HepG2 (cell line): ENCODE data around the gene PLXNA4. TPM values are rescaled to one million over a fixed set of nuclear protein-coding genes. Genes with fewer than 3 reads are reported as not detected.

Experiments used
- ATAC-seq: fragments of 200-7000 bp; cut with Tn5 transposase; 3 replicates; pipeline ENCODE4 v1.9.1; 2020; ENCODE audit warnings: mild to moderate bottlenecking, moderate library complexity
- BruUV-seq: library from RNA; stranded (reverse); fragments of 400-500 nt; replicated peaks from 2 replicates; lab custom pipeline; 2021; lab: Mats Ljungman, UMichigan
- CTCF ChIA-PET: fragments of 300-600 bp; formaldehyde crosslinking; extraction: SDS; loops from one replicate; lab custom pipeline; 2021; ENCODE audit warnings: low total read pairs, inconsistent platforms, low intra/inter-chr PET ratio; lab: Yijun Ruan, JAX
- POLR2A ChIA-PET: fragments of 350-600 bp; sonication (Branson Sonifier 250); formaldehyde crosslinking; loops from one replicate; lab custom pipeline; 2020; ENCODE audit warnings: antibody characterized with exemption, inconsistent platforms; lab: Yijun Ruan, JAX
- DNase-seq: peaks from one replicate; pipeline ENCODE4 v3.0.0-alpha.2; 2015; ENCODE audit warnings: low spot score
- FAIRE-seq: peaks from 3 replicates; lab custom pipeline; 2011; peaks lifted over from hg19 to GRCh38; lab: Jason Lieb, UNC
- H2AFZ ChIP-seq: one replicate; pipeline ENCODE4 v1.6.1; 2011; ENCODE audit warnings: low read length, inconsistent platforms
- H3K27ac ChIP-seq: fragments of 300-600 bp; 3 replicates; pipeline ENCODE4 v1.8.0; 2011; ENCODE audit warnings: mixed run types, mild to moderate bottlenecking, mixed read lengths, low read length, inconsistent platforms; ENCODE audit not compliant: insufficient read depth; ENCODE audit errors: extremely low read length
- H3K27me3 ChIP-seq, 2 experiments: fragments of 200-600 bp in 1 of 2; 2 replicates in 1 of 2; 3 replicates in 1 of 2; pipeline versions ENCODE4 v1.6.0 to v1.8.0; 2011; ENCODE audit warnings: low read length in 2 of 2, mild to moderate bottlenecking in 2 of 2, moderate library complexity in 2 of 2, inconsistent platforms in 1 of 2; ENCODE audit not compliant: insufficient read depth in 2 of 2, control insufficient read depth in 1 of 2
- H3K36me3 ChIP-seq, 2 experiments: fragments of 200-600 bp in 1 of 2; replicated peaks in 1 of 2; 2 replicates in 1 of 2; 3 replicates in 1 of 2; pipeline versions ENCODE4 v1.5.1 to v1.8.0; 2011; ENCODE audit warnings: low read length in 2 of 2, inconsistent platforms in 1 of 2; ENCODE audit not compliant: insufficient read depth in 2 of 2, control insufficient read depth in 1 of 2
- H3K4me1 ChIP-seq: 2 replicates; pipeline ENCODE4 v1.5.1; 2012; ENCODE audit warnings: low read length, inconsistent platforms; ENCODE audit not compliant: insufficient read depth
- H3K4me2 ChIP-seq: 2 replicates; pipeline ENCODE4 v1.6.0; 2011; ENCODE audit warnings: low read depth, low read length, inconsistent platforms
- H3K4me3 ChIP-seq, 3 experiments: fragments of 200-600 bp in 1 of 3; sonication (generic), shearing (Covaris generic) in 1 of 3; replicated peaks in 1 of 3; 2 replicates each; pipeline ENCODE4 v1.5.1; 2011 to 2016; ENCODE audit warnings: low read length in 3 of 3, inconsistent platforms in 2 of 3, low read depth in 2 of 3, mild to moderate bottlenecking in 2 of 3, control low read depth in 1 of 3, mixed read lengths in 1 of 3; ENCODE audit not compliant: insufficient read depth in 1 of 3
- H3K79me2 ChIP-seq: one replicate; pipeline ENCODE4 v1.6.1; 2011; ENCODE audit warnings: low read length, inconsistent platforms; ENCODE audit not compliant: insufficient read depth
- H3K9ac ChIP-seq: 2 replicates; pipeline ENCODE4 v1.6.0; 2011; ENCODE audit warnings: mild to moderate bottlenecking, low read depth, low read length, inconsistent platforms; ENCODE audit not compliant: insufficient read depth
- H3K9me3 ChIP-seq: 2 replicates; pipeline ENCODE4 v1.5.1; 2012; ENCODE audit warnings: mild to moderate bottlenecking, low read length
- H4K20me1 ChIP-seq: 2 replicates; pipeline ENCODE4 v1.6.0; 2011; ENCODE audit warnings: inconsistent platforms, mild to moderate bottlenecking, low read length, moderate library complexity; ENCODE audit not compliant: insufficient read depth
- NCOR1 ChIP-seq: fragments of 200-600 bp; sonication (generic); IDR thresholded peaks from 2 replicates; pipeline ENCODE4 v1.7.0; 2017; ENCODE audit warnings: antibody characterized with exemption, low read length, borderline replicate concordance
- POLR2AphosphoS5 ChIP-seq: IDR thresholded peaks from 2 replicates; pipeline ENCODE4 v1.6.1; 2012; ENCODE audit warnings: low read depth, low read length
- RFX1 ChIP-seq: fragments of 450-650 bp; IDR thresholded peaks from 2 replicates; pipeline ENCODE4 v1.6.1; 2017
- SATB2 ChIP-seq: sonication (generic); formaldehyde crosslinking; IDR thresholded peaks from 2 replicates; pipeline ENCODE4 v1.5.0; 2020; ENCODE audit warnings: missing genetic modification reagents
- ZNF12 ChIP-seq: sonication (generic); formaldehyde crosslinking; IDR thresholded peaks from 2 replicates; pipeline ENCODE4 v1.5.0; 2020; ENCODE audit warnings: missing genetic modification reagents
- ZNF33B ChIP-seq: sonication (generic); formaldehyde crosslinking; IDR thresholded peaks from 2 replicates; pipeline ENCODE4 v1.5.1; 2020; ENCODE audit warnings: mild to moderate bottlenecking, missing genetic modification reagents
- WGBS: methylation state at CpG from one replicate; pipeline ENCODE4 v1.1.6; 2017; ENCODE audit warnings: low lambda C conversion rate; 5-methylcytosine and 5-hydroxymethylcytosine counted together
- in situ Hi-C: cut with HindIII; loops from 2 replicates; pipeline ENCODE4 v1.10.0; 2017; ENCODE audit warnings: low pct_unique_long_range_greater_than_20kb; ENCODE audit not compliant: extremely low pct_ligation_motif_present
- intact Hi-C: fragments of 100-400 bp; cut with micrococcal nuclease; formaldehyde crosslinking; loops from one replicate; pipeline ENCODE4 v1.10.0; 2022; ENCODE audit not compliant: unreplicated experiment
- polyA plus RNA-seq, 8 experiments: library from polyadenylated mRNA; depleted of rRNA in 3 of 8; stranded (reverse) in 7 of 8; unstranded in 1 of 8; fragments of >200 nt; fragmentation: Illumina TruSeq in 4 of 8; extraction: Trizol in 4 of 8; gene quantifications; 2 replicates each; pipeline versions ENCODE4 v1.2.1 to v1.2.3, GENCODE V29; 2011 to 2016; ENCODE audit warnings: low read depth in 4 of 8, missing spikeins in 1 of 8, mixed read lengths in 1 of 8; ENCODE audit not compliant: insufficient read depth in 1 of 8
- total RNA-seq, 5 experiments: library from RNA; depleted of rRNA; stranded (reverse); fragments of >200 nt; fragmentation: Illumina TruSeq; extraction: Trizol; gene quantifications; 2 replicates each; pipeline ENCODE4 v1.2.3, GENCODE V29; 2016; ENCODE audit warnings: low read depth in 1 of 5
- TF ChIP-seq, protein P1 (sequence below): IDR thresholded peaks from 2 replicates; pipeline ENCODE4 v1.6.1; 2016; ENCODE audit warnings: control low read depth
- TF ChIP-seq, protein P2 (sequence below): sonication (generic); formaldehyde crosslinking; IDR thresholded peaks from 2 replicates; pipeline ENCODE4 v1.4.0; 2020; ENCODE audit warnings: mild to moderate bottlenecking, missing genetic modification reagents

PLXNA4 gene
- total and polyA plus RNA-seq, 2 of the 13 experiments (the other 11 are each of a cell fraction or from before 2014, with no cell fraction given), result 0.01 to 0.04 TPM

- TF ChIP-seq, protein P1, sequence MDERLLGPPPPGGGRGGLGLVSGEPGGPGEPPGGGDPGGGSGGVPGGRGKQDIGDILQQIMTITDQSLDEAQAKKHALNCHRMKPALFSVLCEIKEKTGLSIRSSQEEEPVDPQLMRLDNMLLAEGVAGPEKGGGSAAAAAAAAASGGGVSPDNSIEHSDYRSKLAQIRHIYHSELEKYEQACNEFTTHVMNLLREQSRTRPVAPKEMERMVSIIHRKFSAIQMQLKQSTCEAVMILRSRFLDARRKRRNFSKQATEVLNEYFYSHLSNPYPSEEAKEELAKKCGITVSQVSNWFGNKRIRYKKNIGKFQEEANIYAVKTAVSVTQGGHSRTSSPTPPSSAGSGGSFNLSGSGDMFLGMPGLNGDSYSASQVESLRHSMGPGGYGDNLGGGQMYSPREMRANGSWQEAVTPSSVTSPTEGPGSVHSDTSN (CRISPR knock-in tag), result no peak
- in situ Hi-C loops, result no loop called here
- H3K27me3 ChIP-seq, result peaks cover 1 to 23% of the 10 kb centered on the region in 2 experiments; a peak in 3 of 5 replicates
- 34% methylated on average over 8 of the region's 8 CpGs for WGBS
- CTCF ChIA-PET, result no interaction called here
- H3K4me2 ChIP-seq, result no peak overlapping the region
- POLR2A ChIA-PET, result no interaction called here
- H3K79me2 ChIP-seq, result no peaks in the 10 kb centered on the region
- ATAC-seq (no peak), DNase-seq (no peak), FAIRE-seq (no peak)
- no peak overlapping the region for H2AFZ ChIP-seq
- no peak overlapping the region for H3K27ac ChIP-seq
- BruUV-seq, result no TSS peak
- intact Hi-C loops, result no loop called here
- H3K9me3 ChIP-seq, result no peaks in the 10 kb centered on the region
- H3K4me1 ChIP-seq, result no peaks in the 10 kb centered on the region
- H3K36me3 ChIP-seq, result no peaks in the 10 kb centered on the region
- H3K9ac ChIP-seq, result no peak overlapping the region
- H4K20me1 ChIP-seq, result no peaks in the 10 kb centered on the region
- H3K4me3 ChIP-seq, result no peak overlapping the region
These were observed 140.1 kb downstream of the PLXNA4 start for GRCh38 chr7:132436121-132436520.

- POLR2A ChIA-PET, result no interaction called here
- Histone ChIP-seq H4K20me1 (no peaks in the 10 kb centered on the region), H3K36me3 (no peaks in the 10 kb centered on the region), H3K4me1 (no peaks in the 10 kb centered on the region), H3K4me3 (no peak overlapping the region)
- ATAC-seq, result no peak
- WGBS, result 5% methylated on average over 18 of the region's 18 CpGs
- CTCF ChIA-PET, result no interaction called here
- no peak for TF ChIP-seq POLR2AphosphoS5
- no peak for TF ChIP-seq ZNF33B (CRISPR knock-in tag)
- peak; percentile 17; the same call in 1 of the 2 replicates for TF ChIP-seq RFX1
- no peak for TF ChIP-seq SATB2 (CRISPR knock-in tag)
- TF ChIP-seq, protein P2, sequence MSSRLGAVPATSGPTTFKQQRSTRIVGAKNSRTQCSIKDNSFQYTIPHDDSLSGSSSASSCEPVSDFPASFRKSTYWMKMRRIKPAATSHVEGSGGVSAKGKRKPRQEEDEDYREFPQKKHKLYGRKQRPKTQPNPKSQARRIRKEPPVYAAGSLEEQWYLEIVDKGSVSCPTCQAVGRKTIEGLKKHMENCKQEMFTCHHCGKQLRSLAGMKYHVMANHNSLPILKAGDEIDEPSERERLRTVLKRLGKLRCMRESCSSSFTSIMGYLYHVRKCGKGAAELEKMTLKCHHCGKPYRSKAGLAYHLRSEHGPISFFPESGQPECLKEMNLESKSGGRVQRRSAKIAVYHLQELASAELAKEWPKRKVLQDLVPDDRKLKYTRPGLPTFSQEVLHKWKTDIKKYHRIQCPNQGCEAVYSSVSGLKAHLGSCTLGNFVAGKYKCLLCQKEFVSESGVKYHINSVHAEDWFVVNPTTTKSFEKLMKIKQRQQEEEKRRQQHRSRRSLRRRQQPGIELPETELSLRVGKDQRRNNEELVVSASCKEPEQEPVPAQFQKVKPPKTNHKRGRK (CRISPR knock-in tag), result no peak
- no peak for TF ChIP-seq NCOR1
- TF ChIP-seq ZNF12 (CRISPR knock-in tag), result no peak
- TF ChIP-seq, all 625 proteins: peak for 1
- Histone ChIP-seq H3K9ac (no peak overlapping the region), H2AFZ (no peak overlapping the region), H3K27ac (no peak overlapping the region), H3K27me3 (peaks cover 1 to 28% of the 10 kb centered on the region in 2 experiments; a peak in 4 of 5 replicates), H3K4me2 (no peak overlapping the region), H3K9me3 (no peaks in the 10 kb centered on the region), H3K79me2 (no peaks in the 10 kb centered on the region)
- in situ Hi-C loops (no loop called here), intact Hi-C loops (no loop called here)
- BruUV-seq, result no TSS peak
- no peak for FAIRE-seq
- DNase-seq, result no peak
These were observed 141.0 kb downstream of the PLXNA4 start for GRCh38 chr7:132435016-132435990.
